HEK293 (cell line): ENCODE results near the gene BRCA1.
A peak's percentile ranks its signal among the peaks of the same experiment; 100 is the strongest.

Source experiments
- CTCF ChIA-PET: fragments of 350-600 bp; formaldehyde crosslinking; extraction: SDS; loops from one replicate; lab custom pipeline; 2021; ENCODE audit warnings: antibody characterized with exemption; lab: Yijun Ruan, JAX
- POLR2A ChIA-PET: fragments of 300-600 bp; formaldehyde crosslinking; extraction: SDS; loops from one replicate; lab custom pipeline; 2020; ENCODE audit warnings: antibody characterized with exemption, inconsistent platforms; lab: Yijun Ruan, JAX
- H3K27ac ChIP-seq: fragments of 200-500 bp; sonication (Bioruptor generic); 2 replicates; pipeline ENCODE4 v1.5.1; 2014; ENCODE audit warnings: low read depth, low read length, control low read depth, inconsistent platforms; ENCODE audit errors: extremely low read depth
- H3K36me3 ChIP-seq, 2 experiments: fragments of 200-500 bp in 1 of 2; sonication (Bioruptor generic) in 1 of 2; 1 replicate in 1 of 2; 2 replicates in 1 of 2; pipeline ENCODE4 v1.5.1; 2014 to 2017; ENCODE audit warnings: inconsistent platforms in 2 of 2, low read length in 2 of 2; ENCODE audit not compliant: control insufficient read depth in 2 of 2, insufficient read depth in 1 of 2
- H3K4me1 ChIP-seq: fragments of 200-500 bp; sonication (Bioruptor generic); 2 replicates; pipeline ENCODE4 v1.5.1; 2014; ENCODE audit warnings: mild to moderate bottlenecking, low read length, inconsistent platforms; ENCODE audit not compliant: control insufficient read depth, insufficient read depth
- H3K4me3 ChIP-seq: 2 replicates; pipeline ENCODE4 v1.5.1; 2011; ENCODE audit warnings: low read depth, mild to moderate bottlenecking, control low read depth, low read length, moderate library complexity
- H3K9me3 ChIP-seq: fragments of 200-500 bp; sonication (Bioruptor generic); 2 replicates; pipeline ENCODE4 v1.5.1; 2014; ENCODE audit warnings: low read depth, low read length, inconsistent platforms; ENCODE audit not compliant: control insufficient read depth, insufficient read depth
- BCL6B ChIP-seq: fragments of 450-650 bp; formaldehyde crosslinking; IDR thresholded peaks from 2 replicates; pipeline ENCODE4 v1.5.1; 2017; ENCODE audit warnings: missing biosample characterization, missing genetic modification characterization
- FEZF1 ChIP-seq: fragments of 450-650 bp; formaldehyde crosslinking; IDR thresholded peaks from 2 replicates; pipeline ENCODE4 v1.5.1; 2016; ENCODE audit warnings: missing biosample characterization, missing genetic modification characterization
- GLI4 ChIP-seq: fragments of 450-650 bp; formaldehyde crosslinking; IDR thresholded peaks from 2 replicates; pipeline ENCODE4 v1.5.1; 2016; ENCODE audit warnings: missing biosample characterization, missing genetic modification characterization
- HOXC10 ChIP-seq: sonication (generic); formaldehyde crosslinking; IDR thresholded peaks from 2 replicates; pipeline ENCODE4 v1.8.1; 2023; ENCODE audit warnings: mild to moderate bottlenecking, missing genetic modification reagents
- HOXD13 ChIP-seq: sonication (generic); formaldehyde crosslinking; IDR thresholded peaks from 2 replicates; pipeline ENCODE4 v1.8.0; 2022; ENCODE audit warnings: missing genetic modification reagents, borderline replicate concordance
- SP7 ChIP-seq: fragments of 450-650 bp; formaldehyde crosslinking; IDR thresholded peaks from 2 replicates; pipeline ENCODE4 v1.5.1; 2016; ENCODE audit warnings: missing biosample characterization, missing genetic modification characterization
- YY1 ChIP-seq: fragments of 450-650 bp; formaldehyde crosslinking; IDR thresholded peaks from 2 replicates; pipeline ENCODE4 v1.5.1; 2018; ENCODE audit warnings: missing biosample characterization, missing genetic modification characterization
- ZBTB11 ChIP-seq: fragments of 450-650 bp; formaldehyde crosslinking; conservative IDR thresholded peaks from 2 replicates; pipeline ENCODE4 v1.5.1; 2016; ENCODE audit warnings: low read depth, missing biosample characterization, missing genetic modification characterization
- ZFHX2 ChIP-seq: fragments of 450-650 bp; formaldehyde crosslinking; conservative IDR thresholded peaks from 2 replicates; pipeline ENCODE4 v1.5.1; 2016; ENCODE audit warnings: missing biosample characterization, missing genetic modification characterization
- ZNF169 ChIP-seq: fragments of 450-650 bp; formaldehyde crosslinking; IDR thresholded peaks from 2 replicates; pipeline ENCODE4 v1.5.1; 2016; ENCODE audit warnings: missing biosample characterization, missing genetic modification characterization
- ZNF175 ChIP-seq: fragments of 450-650 bp; formaldehyde crosslinking; IDR thresholded peaks from 2 replicates; pipeline ENCODE4 v1.5.1; 2016; ENCODE audit warnings: missing biosample characterization, missing genetic modification characterization
- ZNF24 ChIP-seq: fragments of 450-650 bp; formaldehyde crosslinking; IDR thresholded peaks from 2 replicates; pipeline ENCODE4 v1.5.1; 2016; ENCODE audit warnings: missing biosample characterization, missing genetic modification characterization
- ZNF280D ChIP-seq: fragments of 450-650 bp; formaldehyde crosslinking; IDR thresholded peaks from 2 replicates; pipeline ENCODE4 v1.5.1; 2016; ENCODE audit warnings: missing biosample characterization, missing genetic modification characterization
- ZNF292 ChIP-seq: fragments of 450-650 bp; formaldehyde crosslinking; IDR thresholded peaks from 2 replicates; pipeline ENCODE4 v1.5.1; 2016; ENCODE audit warnings: low read depth, missing biosample characterization, missing genetic modification characterization, borderline replicate concordance
- ZNF561 ChIP-seq: fragments of 450-650 bp; IDR thresholded peaks from 2 replicates; pipeline ENCODE4 v1.5.1; 2018; ENCODE audit warnings: missing biosample characterization, missing genetic modification characterization, borderline replicate concordance
- ZNF610 ChIP-seq: fragments of 450-650 bp; formaldehyde crosslinking; IDR thresholded peaks from 2 replicates; pipeline ENCODE4 v1.5.1; 2016; ENCODE audit warnings: missing biosample characterization, missing genetic modification characterization, borderline replicate concordance
- ZNF704 ChIP-seq: fragments of 450-650 bp; formaldehyde crosslinking; IDR thresholded peaks from 2 replicates; pipeline ENCODE4 v1.5.1; 2016; ENCODE audit warnings: missing biosample characterization, missing genetic modification characterization
- TF ChIP-seq, protein P1 (sequence below): fragments of 450-650 bp; formaldehyde crosslinking; IDR thresholded peaks from 2 replicates; pipeline ENCODE4 v1.5.1; 2016; ENCODE audit warnings: missing biosample characterization, missing genetic modification characterization

The BRCA1 gene

GRCh38 chr17:43010667-43011308, 114.4 kb downstream of the BRCA1 start:
- H3K4me1 ChIP-seq = no peaks in the 10 kb centered on the region
- no peak overlapping the region for H3K27ac ChIP-seq
- no peak overlapping the region for H3K4me3 ChIP-seq
- ChIA-PET CTCF (interaction anchor here (1.5 kb wide), 1 partner anchor 13 kb away, joined by 7 read pairs; the partner anchor contains the start of gene RPL27), POLR2A (interaction anchor here (0.6 to 3.4 kb wide), 6 partner anchors 8 to 517 kb away, joined by 3 to 29 read pairs (median 7); partner anchors contain the start of genes RPL27 and VAT1)
- H3K36me3 ChIP-seq = peaks cover 2 to 29% of the 10 kb centered on the region in 2 experiments; a peak in 2 of 3 replicates
- 0 out of 2 replicates have a peak, but pooled peaks have one; percentile 17 for TF ChIP-seq SP7 (tag by site-specific recombination)
- peak; percentile 96 for TF ChIP-seq ZNF24 (tag by site-specific recombination)
- no peak for TF ChIP-seq BCL6B (tag by site-specific recombination)
- TF ChIP-seq FEZF1 (tag by site-specific recombination) = peak; percentile 71
- TF ChIP-seq HOXD13 (CRISPR knock-in tag) = no peak
- H3K9me3 ChIP-seq = no peaks in the 10 kb centered on the region

- no peaks in the 10 kb centered on the region for H3K9me3 ChIP-seq
- ChIA-PET CTCF (interaction anchor here (0.6 to 1.7 kb wide), 11 partner anchors 9 to 569 kb away, joined by 3 to 12 read pairs (median 3); partner anchors contain the start of gene RPL27), POLR2A (interaction anchor here (0.6 to 2.4 kb wide), 3 partner anchors 9 to 191 kb away, joined by 5 to 26 read pairs (median 10); partner anchors contain the start of gene RPL27)
- peaks cover 21 to 27% of the 10 kb centered on the region in 2 experiments; a peak in 2 of 3 replicates for H3K36me3 ChIP-seq
- H3K4me3 ChIP-seq = peak within 1 kb of the TSS; percentile 39
- peak within 1 kb of the TSS; percentile 39; the same call in 1 of the 2 replicates for H3K27ac ChIP-seq
- no peaks in the 10 kb centered on the region for H3K4me1 ChIP-seq
- no peak for TF ChIP-seq YY1 (tag by site-specific recombination)
- TF ChIP-seq ZBTB11 (tag by site-specific recombination) = no peak
- no peak for TF ChIP-seq ZNF610 (tag by site-specific recombination)
- TF ChIP-seq ZNF175 (tag by site-specific recombination) = no peak
- TF ChIP-seq ZFHX2 (tag by site-specific recombination) = no peak
- TF ChIP-seq ZNF561 (tag by site-specific recombination) = 0 out of 2 replicates have a peak, but pooled peaks have one; percentile 26
- TF ChIP-seq ZNF292 (tag by site-specific recombination) = no peak
- no peak for TF ChIP-seq GLI4
- no peak for TF ChIP-seq ZNF704 (tag by site-specific recombination)
- no peak for TF ChIP-seq HOXC10 (CRISPR knock-in tag)
- TF ChIP-seq, protein P1, sequence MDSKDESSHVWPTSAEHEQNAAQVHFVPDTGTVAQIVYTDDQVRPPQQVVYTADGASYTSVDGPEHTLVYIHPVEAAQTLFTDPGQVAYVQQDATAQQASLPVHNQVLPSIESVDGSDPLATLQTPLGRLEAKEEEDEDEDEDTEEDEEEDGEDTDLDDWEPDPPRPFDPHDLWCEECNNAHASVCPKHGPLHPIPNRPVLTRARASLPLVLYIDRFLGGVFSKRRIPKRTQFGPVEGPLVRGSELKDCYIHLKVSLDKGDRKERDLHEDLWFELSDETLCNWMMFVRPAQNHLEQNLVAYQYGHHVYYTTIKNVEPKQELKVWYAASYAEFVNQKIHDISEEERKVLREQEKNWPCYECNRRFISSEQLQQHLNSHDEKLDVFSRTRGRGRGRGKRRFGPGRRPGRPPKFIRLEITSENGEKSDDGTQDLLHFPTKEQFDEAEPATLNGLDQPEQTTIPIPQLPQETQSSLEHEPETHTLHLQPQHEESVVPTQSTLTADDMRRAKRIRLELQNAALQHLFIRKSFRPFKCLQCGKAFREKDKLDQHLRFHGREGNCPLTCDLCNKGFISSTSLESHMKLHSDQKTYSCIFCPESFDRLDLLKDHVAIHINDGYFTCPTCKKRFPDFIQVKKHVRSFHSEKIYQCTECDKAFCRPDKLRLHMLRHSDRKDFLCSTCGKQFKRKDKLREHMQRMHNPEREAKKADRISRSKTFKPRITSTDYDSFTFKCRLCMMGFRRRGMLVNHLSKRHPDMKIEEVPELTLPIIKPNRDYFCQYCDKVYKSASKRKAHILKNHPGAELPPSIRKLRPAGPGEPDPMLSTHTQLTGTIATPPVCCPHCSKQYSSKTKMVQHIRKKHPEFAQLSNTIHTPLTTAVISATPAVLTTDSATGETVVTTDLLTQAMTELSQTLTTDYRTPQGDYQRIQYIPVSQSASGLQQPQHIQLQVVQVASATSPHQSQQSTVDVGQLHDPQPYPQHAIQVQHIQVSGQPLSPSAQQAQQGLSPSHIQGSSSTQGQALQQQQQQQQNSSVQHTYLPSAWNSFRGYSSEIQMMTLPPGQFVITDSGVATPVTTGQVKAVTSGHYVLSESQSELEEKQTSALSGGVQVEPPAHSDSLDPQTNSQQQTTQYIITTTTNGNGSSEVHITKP (tag by site-specific recombination) = peak; percentile 65
- no peak for TF ChIP-seq ZNF169 (tag by site-specific recombination)
- no peak for TF ChIP-seq ZNF280D
These were observed 118.3 kb downstream of the BRCA1 start, which contains the start of gene IFI35 for GRCh38 chr17:43006639-43007551. TSS of gene IFI35 (plus strand) at chr17:43006784. CDS start at chr17:43006948, 164 bp downstream.
